D721Med (cell line): Measurements from ENCODE around the gene DCDC2C.

Experiments used
- DNase-seq: peaks from one replicate; pipeline ENCODE4 v3.0.0; 2011; ENCODE audit warnings: low spot score; ENCODE audit not compliant: insufficient read length
- FAIRE-seq: peaks from 2 replicates; lab custom pipeline; 2011; peaks lifted over from hg19 to GRCh38; lab: Jason Lieb, UNC
- TF ChIP-seq, protein P1 (sequence below): IDR thresholded peaks from 2 replicates; pipeline ENCODE4 v1.5.1; 2012; ENCODE audit warnings: mild to moderate bottlenecking, control low read depth; ENCODE audit not compliant: insufficient read depth; ENCODE audit errors: missing control alignments

The DCDC2C gene

DNA sequence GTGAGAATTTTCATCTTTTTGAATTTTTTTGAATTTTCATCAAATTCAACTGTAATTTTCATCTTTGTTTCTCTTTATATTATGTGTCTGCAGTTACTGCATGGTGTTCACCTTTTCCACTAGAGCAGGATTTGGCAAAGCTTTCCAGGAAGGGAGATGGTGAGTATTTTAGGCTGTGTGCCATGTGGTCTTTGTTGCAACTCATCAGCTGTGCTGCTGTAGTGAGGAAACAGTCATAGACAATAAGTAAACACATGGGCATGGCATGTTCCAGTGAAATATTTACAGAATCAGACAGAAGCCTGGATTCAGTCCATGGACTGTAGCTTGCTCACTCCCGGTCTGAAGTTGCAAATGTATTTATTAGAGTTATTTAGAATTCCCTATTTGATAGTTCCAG, 120.4 kb downstream of the DCDC2C start:
- no peak for DNase-seq
- TF ChIP-seq, protein P1, sequence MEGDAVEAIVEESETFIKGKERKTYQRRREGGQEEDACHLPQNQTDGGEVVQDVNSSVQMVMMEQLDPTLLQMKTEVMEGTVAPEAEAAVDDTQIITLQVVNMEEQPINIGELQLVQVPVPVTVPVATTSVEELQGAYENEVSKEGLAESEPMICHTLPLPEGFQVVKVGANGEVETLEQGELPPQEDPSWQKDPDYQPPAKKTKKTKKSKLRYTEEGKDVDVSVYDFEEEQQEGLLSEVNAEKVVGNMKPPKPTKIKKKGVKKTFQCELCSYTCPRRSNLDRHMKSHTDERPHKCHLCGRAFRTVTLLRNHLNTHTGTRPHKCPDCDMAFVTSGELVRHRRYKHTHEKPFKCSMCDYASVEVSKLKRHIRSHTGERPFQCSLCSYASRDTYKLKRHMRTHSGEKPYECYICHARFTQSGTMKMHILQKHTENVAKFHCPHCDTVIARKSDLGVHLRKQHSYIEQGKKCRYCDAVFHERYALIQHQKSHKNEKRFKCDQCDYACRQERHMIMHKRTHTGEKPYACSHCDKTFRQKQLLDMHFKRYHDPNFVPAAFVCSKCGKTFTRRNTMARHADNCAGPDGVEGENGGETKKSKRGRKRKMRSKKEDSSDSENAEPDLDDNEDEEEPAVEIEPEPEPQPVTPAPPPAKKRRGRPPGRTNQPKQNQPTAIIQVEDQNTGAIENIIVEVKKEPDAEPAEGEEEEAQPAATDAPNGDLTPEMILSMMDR = no peak
- no peak for FAIRE-seq

DNA sequence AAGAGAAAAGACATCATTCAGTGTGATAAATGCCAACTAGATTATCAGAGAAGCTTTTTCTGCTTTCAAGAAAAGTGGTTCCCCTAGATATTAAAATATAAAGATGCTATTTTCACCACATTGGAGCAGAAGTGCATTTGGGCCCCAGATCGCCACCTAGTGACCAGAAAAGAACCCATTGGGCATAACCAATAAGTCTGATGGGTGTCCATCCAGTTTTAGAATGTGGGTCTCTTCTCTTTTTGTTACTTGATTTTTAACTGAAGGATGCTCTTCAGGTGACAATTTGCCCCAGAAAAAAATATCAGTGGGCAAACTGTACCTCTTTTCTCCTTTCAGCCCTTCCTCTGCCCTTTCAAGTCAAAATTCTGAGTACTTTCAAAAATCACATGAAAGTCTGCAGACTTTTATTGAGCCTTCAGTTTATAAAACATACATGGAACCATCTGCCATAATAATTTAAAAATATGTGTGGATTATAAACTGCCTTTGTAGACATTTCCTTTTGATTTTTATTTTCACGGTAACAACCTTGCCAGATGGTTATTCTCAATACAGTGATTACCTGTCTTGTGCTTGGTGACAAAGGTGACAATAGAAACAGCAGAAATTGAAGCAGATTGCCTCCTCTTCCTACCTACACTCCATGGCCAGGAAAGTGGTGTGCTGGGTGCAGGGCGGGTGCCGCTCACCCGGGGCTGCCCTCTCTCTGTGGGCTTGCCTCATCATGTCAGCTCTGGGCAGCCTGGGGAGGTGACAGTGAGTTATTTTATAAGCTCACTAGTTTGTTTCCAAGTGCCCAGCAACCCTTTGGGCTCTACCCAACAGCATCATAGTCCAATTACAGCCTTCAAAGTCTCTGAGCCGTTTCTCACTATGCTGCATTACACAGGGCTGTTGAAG, 124.5 kb downstream of the DCDC2C start:
- FAIRE-seq (no peak), DNase-seq (no peak)
- TF ChIP-seq, protein P1 = peak; percentile 53

DNA sequence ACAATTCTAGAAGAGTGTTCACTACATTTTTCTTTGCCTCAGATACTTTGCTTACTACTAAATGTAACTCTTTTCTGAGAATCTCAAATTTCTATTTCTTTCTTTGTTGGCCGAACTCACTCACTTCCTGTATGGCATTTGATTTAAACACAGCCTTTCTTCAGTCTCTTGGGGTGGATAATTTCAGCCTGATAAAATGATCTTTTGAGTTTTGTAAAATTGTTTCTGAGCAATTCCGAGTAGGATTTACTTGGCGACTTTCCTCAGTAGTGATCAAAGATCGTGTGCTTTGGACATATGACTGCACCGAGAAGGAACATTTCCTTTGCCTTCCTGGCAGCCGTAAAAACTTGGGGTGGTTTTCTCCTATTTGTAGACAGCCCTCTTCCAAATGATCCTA, 127.4 kb downstream of the DCDC2C start:
- no peak for FAIRE-seq
- TF ChIP-seq, protein P1 = no peak
- DNase-seq = no peak

DNA sequence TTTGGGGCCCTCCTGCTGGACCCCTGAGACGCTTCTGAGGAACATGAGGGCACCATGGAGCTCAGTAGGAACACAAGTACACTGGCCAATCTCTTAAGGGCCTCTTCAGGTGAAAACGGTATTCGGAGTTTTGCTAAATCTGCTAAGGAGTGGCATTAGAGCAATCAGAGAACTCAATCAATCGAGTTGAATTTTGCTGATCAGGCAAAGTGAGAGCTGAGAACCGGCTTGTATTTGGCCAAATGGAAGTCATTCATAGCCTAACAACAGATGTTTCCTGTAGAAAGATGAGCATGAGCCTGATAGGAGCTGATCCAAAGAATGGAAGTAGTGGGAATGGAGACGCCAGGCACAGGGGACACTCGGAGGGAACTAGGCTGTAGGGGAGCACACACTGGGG, 133.7 kb downstream of the DCDC2C start:
- FAIRE-seq = no peak
- TF ChIP-seq, protein P1 = no peak
- DNase-seq = no peak

DNA sequence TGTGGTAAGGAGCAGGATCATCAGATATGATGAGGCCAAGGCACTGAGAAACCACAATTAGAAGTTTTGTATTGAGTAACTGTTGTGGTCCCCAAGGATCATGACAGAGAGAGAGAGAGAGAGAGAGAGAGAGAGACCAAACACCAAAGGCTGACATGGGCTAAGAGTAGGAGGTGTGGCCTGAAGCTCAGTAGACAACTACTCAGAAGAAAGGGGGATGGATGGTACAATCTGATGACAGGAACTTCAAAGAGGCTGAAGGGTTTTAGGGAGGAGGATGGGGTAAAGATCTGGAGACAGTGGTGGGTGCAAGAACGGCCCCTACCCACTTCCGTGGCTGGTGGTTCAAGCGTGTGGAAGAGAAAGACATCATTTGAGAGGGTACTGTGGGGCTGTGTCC, 135.0 kb downstream of the DCDC2C start:
- TF ChIP-seq, protein P1 = no peak
- DNase-seq = no peak
- no peak for FAIRE-seq

DNA sequence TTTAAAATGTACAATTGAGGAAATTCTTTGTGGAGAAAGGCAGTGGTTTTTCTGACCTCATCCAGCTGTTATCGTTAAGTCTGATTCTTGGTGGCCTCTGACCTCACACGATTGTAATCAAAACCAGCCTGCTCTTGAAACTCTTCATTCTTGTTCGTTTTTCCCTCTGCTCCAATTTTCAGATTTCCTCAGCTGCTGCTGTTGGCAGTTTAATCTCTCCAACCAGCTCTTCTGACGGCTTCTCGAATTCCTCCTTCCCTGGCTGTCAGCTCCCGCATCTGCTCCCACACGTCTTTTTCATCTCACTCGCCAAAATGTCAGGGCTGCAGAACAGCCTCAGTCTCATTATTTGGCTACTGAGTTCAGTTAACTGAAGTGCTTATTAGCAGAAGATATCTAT, 136.1 kb downstream of the DCDC2C start:
- FAIRE-seq = no peak
- DNase-seq = no peak

More for the DNA sequence above, 136.1 kb downstream of the DCDC2C start:
- TF ChIP-seq, protein P1 = no peak
